HEK293 (cell line): Measurements from ENCODE around the gene OR6X1.

Source experiments
- MYNN ChIP-seq: fragments of 450-650 bp; formaldehyde crosslinking; IDR thresholded peaks from 2 replicates; pipeline ENCODE4 v1.5.1; 2016; ENCODE audit warnings: missing biosample characterization, missing genetic modification characterization, borderline replicate concordance
- TSHZ1 ChIP-seq: fragments of 450-650 bp; formaldehyde crosslinking; IDR thresholded peaks from 2 replicates; pipeline ENCODE4 v1.5.1; 2016; ENCODE audit warnings: missing biosample characterization, missing genetic modification characterization, borderline replicate concordance
- ZFHX2 ChIP-seq: fragments of 450-650 bp; formaldehyde crosslinking; conservative IDR thresholded peaks from 2 replicates; pipeline ENCODE4 v1.5.1; 2016; ENCODE audit warnings: missing biosample characterization, missing genetic modification characterization
- ZNF140 ChIP-seq: fragments of 450-650 bp; formaldehyde crosslinking; IDR thresholded peaks from 2 replicates; pipeline ENCODE4 v1.5.1; 2016; ENCODE audit warnings: missing biosample characterization, missing genetic modification characterization
- ZNF184 ChIP-seq: fragments of 450-650 bp; IDR thresholded peaks from 2 replicates; pipeline ENCODE4 v1.5.1; 2018; ENCODE audit warnings: missing biosample characterization, mild to moderate bottlenecking, missing genetic modification characterization
- ZNF623 ChIP-seq: fragments of 450-650 bp; formaldehyde crosslinking; IDR thresholded peaks from 2 replicates; pipeline ENCODE4 v1.5.1; 2016; ENCODE audit warnings: missing biosample characterization, missing genetic modification characterization
- ZNF670 ChIP-seq: fragments of 450-650 bp; formaldehyde crosslinking; IDR thresholded peaks from 2 replicates; pipeline ENCODE4 v1.5.1; 2016; ENCODE audit warnings: missing biosample characterization, missing genetic modification characterization, low read depth
- TF ChIP-seq, protein P1 (sequence below): fragments of 450-650 bp; formaldehyde crosslinking; IDR thresholded peaks from 2 replicates; pipeline ENCODE4; 2016; ENCODE audit warnings: missing biosample characterization, missing genetic modification characterization
- TF ChIP-seq, protein P2 (sequence below): fragments of 450-650 bp; formaldehyde crosslinking; IDR thresholded peaks from 2 replicates; pipeline ENCODE4 v1.5.1; 2016; ENCODE audit warnings: missing biosample characterization, missing genetic modification characterization
- TF ChIP-seq, protein P3 (sequence below): fragments of 450-650 bp; formaldehyde crosslinking; IDR thresholded peaks from 2 replicates; pipeline ENCODE4 v1.5.1; 2016; ENCODE audit warnings: missing biosample characterization, missing genetic modification characterization

GRCh38 chr11:123798079-123798478 lies 43.8 kb upstream of the OR6X1 start:
- TF ChIP-seq, protein P1, sequence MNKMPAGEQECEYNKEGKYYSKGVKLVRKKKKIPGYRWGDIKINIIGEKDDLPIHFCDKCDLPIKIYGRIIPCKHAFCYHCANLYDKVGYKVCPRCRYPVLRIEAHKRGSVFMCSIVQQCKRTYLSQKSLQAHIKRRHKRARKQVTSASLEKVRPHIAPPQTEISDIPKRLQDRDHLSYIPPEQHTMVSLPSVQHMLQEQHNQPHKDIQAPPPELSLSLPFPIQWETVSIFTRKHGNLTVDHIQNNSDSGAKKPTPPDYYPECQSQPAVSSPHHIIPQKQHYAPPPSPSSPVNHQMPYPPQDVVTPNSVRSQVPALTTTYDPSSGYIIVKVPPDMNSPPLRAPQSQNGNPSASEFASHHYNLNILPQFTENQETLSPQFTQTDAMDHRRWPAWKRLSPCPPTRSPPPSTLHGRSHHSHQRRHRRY, result no peak
- no peak for TF ChIP-seq ZNF184 (tag by site-specific recombination)
- TF ChIP-seq, protein P2, sequence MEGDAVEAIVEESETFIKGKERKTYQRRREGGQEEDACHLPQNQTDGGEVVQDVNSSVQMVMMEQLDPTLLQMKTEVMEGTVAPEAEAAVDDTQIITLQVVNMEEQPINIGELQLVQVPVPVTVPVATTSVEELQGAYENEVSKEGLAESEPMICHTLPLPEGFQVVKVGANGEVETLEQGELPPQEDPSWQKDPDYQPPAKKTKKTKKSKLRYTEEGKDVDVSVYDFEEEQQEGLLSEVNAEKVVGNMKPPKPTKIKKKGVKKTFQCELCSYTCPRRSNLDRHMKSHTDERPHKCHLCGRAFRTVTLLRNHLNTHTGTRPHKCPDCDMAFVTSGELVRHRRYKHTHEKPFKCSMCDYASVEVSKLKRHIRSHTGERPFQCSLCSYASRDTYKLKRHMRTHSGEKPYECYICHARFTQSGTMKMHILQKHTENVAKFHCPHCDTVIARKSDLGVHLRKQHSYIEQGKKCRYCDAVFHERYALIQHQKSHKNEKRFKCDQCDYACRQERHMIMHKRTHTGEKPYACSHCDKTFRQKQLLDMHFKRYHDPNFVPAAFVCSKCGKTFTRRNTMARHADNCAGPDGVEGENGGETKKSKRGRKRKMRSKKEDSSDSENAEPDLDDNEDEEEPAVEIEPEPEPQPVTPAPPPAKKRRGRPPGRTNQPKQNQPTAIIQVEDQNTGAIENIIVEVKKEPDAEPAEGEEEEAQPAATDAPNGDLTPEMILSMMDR (tag by site-specific recombination), result no peak
- no peak for TF ChIP-seq MYNN
- TF ChIP-seq ZNF670 (tag by site-specific recombination), result no peak
- TF ChIP-seq, protein P3, sequence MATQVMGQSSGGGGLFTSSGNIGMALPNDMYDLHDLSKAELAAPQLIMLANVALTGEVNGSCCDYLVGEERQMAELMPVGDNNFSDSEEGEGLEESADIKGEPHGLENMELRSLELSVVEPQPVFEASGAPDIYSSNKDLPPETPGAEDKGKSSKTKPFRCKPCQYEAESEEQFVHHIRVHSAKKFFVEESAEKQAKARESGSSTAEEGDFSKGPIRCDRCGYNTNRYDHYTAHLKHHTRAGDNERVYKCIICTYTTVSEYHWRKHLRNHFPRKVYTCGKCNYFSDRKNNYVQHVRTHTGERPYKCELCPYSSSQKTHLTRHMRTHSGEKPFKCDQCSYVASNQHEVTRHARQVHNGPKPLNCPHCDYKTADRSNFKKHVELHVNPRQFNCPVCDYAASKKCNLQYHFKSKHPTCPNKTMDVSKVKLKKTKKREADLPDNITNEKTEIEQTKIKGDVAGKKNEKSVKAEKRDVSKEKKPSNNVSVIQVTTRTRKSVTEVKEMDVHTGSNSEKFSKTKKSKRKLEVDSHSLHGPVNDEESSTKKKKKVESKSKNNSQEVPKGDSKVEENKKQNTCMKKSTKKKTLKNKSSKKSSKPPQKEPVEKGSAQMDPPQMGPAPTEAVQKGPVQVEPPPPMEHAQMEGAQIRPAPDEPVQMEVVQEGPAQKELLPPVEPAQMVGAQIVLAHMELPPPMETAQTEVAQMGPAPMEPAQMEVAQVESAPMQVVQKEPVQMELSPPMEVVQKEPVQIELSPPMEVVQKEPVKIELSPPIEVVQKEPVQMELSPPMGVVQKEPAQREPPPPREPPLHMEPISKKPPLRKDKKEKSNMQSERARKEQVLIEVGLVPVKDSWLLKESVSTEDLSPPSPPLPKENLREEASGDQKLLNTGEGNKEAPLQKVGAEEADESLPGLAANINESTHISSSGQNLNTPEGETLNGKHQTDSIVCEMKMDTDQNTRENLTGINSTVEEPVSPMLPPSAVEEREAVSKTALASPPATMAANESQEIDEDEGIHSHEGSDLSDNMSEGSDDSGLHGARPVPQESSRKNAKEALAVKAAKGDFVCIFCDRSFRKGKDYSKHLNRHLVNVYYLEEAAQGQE (tag by site-specific recombination), result no peak
- TF ChIP-seq ZFHX2 (tag by site-specific recombination), result no peak
- no peak for TF ChIP-seq TSHZ1 (tag by site-specific recombination)
- no peak for TF ChIP-seq ZNF623 (tag by site-specific recombination)
- no peak for TF ChIP-seq ZNF140 (tag by site-specific recombination)
